Trophoblast cell (in vitro differentiated cells and primary cell): ENCODE data around the gene NBPF6.
"Not testable (repeated sequence)": the region's sequence is repeated elsewhere in the genome, so short reads cannot be mapped to it uniquely, and the experiment has no call there.

ENCODE experiments used
- DNase-seq, 2 donors: peaks; one replicate each; pipeline ENCODE4 v3.0.0-alpha.2; 2016
- H2AFZ ChIP-seq: 2 replicates; pipeline ENCODE4 v1.6.1; 2013; ENCODE audit warnings: low read length, moderate library complexity, mild to moderate bottlenecking; ENCODE audit not compliant: insufficient read depth, poor library complexity
- H2AK5ac ChIP-seq: 2 replicates; pipeline ENCODE4 v1.6.1; 2013; ENCODE audit warnings: mild to moderate bottlenecking, low read length
- H2BK120ac ChIP-seq: 2 replicates; pipeline ENCODE4 v1.6.1; 2013; ENCODE audit warnings: low read length, mild to moderate bottlenecking, moderate library complexity; ENCODE audit not compliant: insufficient read depth, poor library complexity
- H2BK12ac ChIP-seq: 2 replicates; pipeline ENCODE4 v1.6.1; 2013; ENCODE audit warnings: mild to moderate bottlenecking, low read length, moderate library complexity
- H2BK5ac ChIP-seq: 2 replicates; pipeline ENCODE4 v1.6.1; 2013; ENCODE audit warnings: low read length, low read depth, moderate library complexity, mild to moderate bottlenecking; ENCODE audit not compliant: poor library complexity
- H3K14ac ChIP-seq: 2 replicates; pipeline ENCODE4 v1.6.1; 2013; ENCODE audit warnings: mild to moderate bottlenecking, low read length
- H3K18ac ChIP-seq: 2 replicates; pipeline ENCODE4 v1.6.1; 2013; ENCODE audit warnings: mild to moderate bottlenecking, low read length
- H3K23ac ChIP-seq: 2 replicates; pipeline ENCODE4 v1.6.1; 2013; ENCODE audit warnings: low read length
- H3K27ac ChIP-seq: 2 replicates; pipeline ENCODE4 v1.5.1; 2013; ENCODE audit warnings: low read depth, mild to moderate bottlenecking, inconsistent platforms, low read length, moderate library complexity
- H3K27me3 ChIP-seq: 2 replicates; pipeline ENCODE4 v1.6.1; 2013; ENCODE audit warnings: inconsistent platforms, mild to moderate bottlenecking, low read length, moderate library complexity; ENCODE audit not compliant: insufficient read depth
- H3K36me3 ChIP-seq, 2 experiments: 1 replicate in 1 of 2; 2 replicates in 1 of 2; pipeline ENCODE4 v1.6.1; 2013; ENCODE audit warnings: low read length in 2 of 2, mild to moderate bottlenecking in 2 of 2, moderate library complexity in 1 of 2; ENCODE audit not compliant: insufficient read depth in 2 of 2, control insufficient read depth in 1 of 2
- H3K4ac ChIP-seq: 2 replicates; pipeline ENCODE4 v1.6.1; 2013; ENCODE audit warnings: low read depth, mild to moderate bottlenecking, low read length, moderate library complexity
- H3K4me1 ChIP-seq, 2 experiments: 1 replicate in 1 of 2; 2 replicates in 1 of 2; pipeline ENCODE4 v1.6.1; 2013; ENCODE audit warnings: low read length in 2 of 2, mild to moderate bottlenecking in 2 of 2, moderate library complexity in 1 of 2; ENCODE audit not compliant: insufficient read depth in 2 of 2, control insufficient read depth in 1 of 2
- H3K4me2 ChIP-seq: 2 replicates; pipeline ENCODE4 v1.6.1; 2013; ENCODE audit warnings: inconsistent platforms, mild to moderate bottlenecking, low read length, moderate library complexity
- H3K4me3 ChIP-seq: 2 replicates; pipeline ENCODE4 v1.5.1; 2013; ENCODE audit warnings: mild to moderate bottlenecking, low read depth, low read length, inconsistent platforms
- H3K79me1 ChIP-seq: one replicate; pipeline ENCODE4 v1.6.1; 2013; ENCODE audit warnings: low read length
- H3K79me2 ChIP-seq: 2 replicates; pipeline ENCODE4 v1.6.1; 2013; ENCODE audit warnings: low read length, mild to moderate bottlenecking; ENCODE audit not compliant: control insufficient read depth, insufficient read depth, poor library complexity
- H3K9ac ChIP-seq: 2 replicates; pipeline ENCODE4 v1.6.1; 2013; ENCODE audit warnings: mild to moderate bottlenecking, low read length
- H3K9me3 ChIP-seq: 2 replicates; pipeline ENCODE4 v1.6.1; 2013; ENCODE audit warnings: low read depth, mild to moderate bottlenecking, control low read depth, inconsistent platforms, low read length; ENCODE audit not compliant: insufficient read depth
- H4K12ac ChIP-seq: 2 replicates; pipeline ENCODE4 v1.6.1; 2013; ENCODE audit warnings: low read depth, mild to moderate bottlenecking, low read length, moderate library complexity
- H4K8ac ChIP-seq: 2 replicates; pipeline ENCODE4 v1.6.1; 2013; ENCODE audit warnings: low read depth, mild to moderate bottlenecking, low read length, moderate library complexity
- H4K91ac ChIP-seq: one replicate; pipeline ENCODE4 v1.6.1; 2013; ENCODE audit warnings: low read depth, mild to moderate bottlenecking, low read length, moderate library complexity
- WGBS: extraction: QIAGEN DNeasy Blood & Tissue Kit; methylation state at CpG from one replicate; pipeline ENCODE4 v1.1.7; 2013; ENCODE audit warnings: missing lambda C conversion rate; ENCODE audit not compliant: insufficient read length, insufficient coverage; ENCODE audit errors: extremely low coverage; 5-methylcytosine and 5-hydroxymethylcytosine counted together

Gene NBPF6

DNA sequence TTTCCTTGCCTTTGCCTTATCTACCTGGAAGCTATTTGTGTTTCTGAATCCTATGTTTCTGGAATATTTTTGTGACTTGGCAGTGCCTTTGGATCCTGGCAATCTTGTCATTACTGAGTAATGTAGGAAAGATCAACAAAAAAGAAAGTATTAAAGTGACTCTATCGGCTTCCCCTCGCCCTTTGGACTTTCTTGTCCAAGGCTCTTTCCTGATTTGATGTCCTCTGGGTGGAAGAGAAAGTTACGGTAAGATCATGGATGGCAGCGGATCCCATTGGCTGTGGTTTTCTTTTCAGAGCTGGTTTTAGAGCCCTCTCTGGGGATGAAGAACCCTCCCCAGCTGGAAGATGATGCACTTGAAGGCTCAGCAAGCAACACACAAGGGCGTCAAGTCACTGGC, 17.0 kb downstream of the NBPF6 start:
- not testable (repeated sequence) for H3K14ac ChIP-seq, H3K4ac ChIP-seq, H2BK12ac ChIP-seq, H3K36me3 ChIP-seq, H3K4me2 ChIP-seq, H3K4me3 ChIP-seq, H3K9ac ChIP-seq, H4K12ac ChIP-seq, H4K91ac ChIP-seq, H4K8ac ChIP-seq, H3K4me1 ChIP-seq, H2BK120ac ChIP-seq, H3K9me3 ChIP-seq, H2AFZ ChIP-seq, H2AK5ac ChIP-seq, H3K18ac ChIP-seq, H3K27me3 ChIP-seq, H3K27ac ChIP-seq, H3K79me1 ChIP-seq, H2BK5ac ChIP-seq, H3K23ac ChIP-seq, DNase-seq, H3K79me2 ChIP-seq
- WGBS, result no CpG with 5 or more reads among the region's 5 CpGs

DNA sequence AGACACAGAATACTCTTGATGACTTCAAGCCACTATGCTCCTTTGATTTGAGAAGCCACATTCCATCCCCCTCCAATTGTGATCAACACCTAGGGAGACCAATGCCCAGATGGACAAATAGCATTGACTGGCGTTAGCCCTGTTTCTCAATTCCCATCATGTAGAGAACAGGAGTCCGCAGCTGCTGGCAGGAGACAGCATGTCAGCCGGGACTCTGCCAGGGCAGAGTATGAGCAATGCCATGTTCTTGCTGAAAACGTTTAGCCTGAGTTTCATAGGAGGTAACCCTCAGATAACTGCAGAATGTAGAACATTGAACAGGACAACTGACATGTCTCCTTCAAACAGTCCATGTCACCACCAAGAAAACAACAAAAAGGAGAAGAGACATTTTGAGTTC, 20.6 kb downstream of the NBPF6 start:
- not testable (repeated sequence) for H4K12ac ChIP-seq, H3K27me3 ChIP-seq, H2BK120ac ChIP-seq, H3K23ac ChIP-seq, H2BK12ac ChIP-seq, DNase-seq, H3K4me2 ChIP-seq, H3K79me2 ChIP-seq, H3K27ac ChIP-seq, H2BK5ac ChIP-seq, H3K4me3 ChIP-seq, H3K14ac ChIP-seq, H2AK5ac ChIP-seq, H3K9ac ChIP-seq, H2AFZ ChIP-seq, H4K91ac ChIP-seq, H3K4ac ChIP-seq, H4K8ac ChIP-seq, H3K18ac ChIP-seq, H3K79me1 ChIP-seq, H3K36me3 ChIP-seq, H3K4me1 ChIP-seq, H3K9me3 ChIP-seq
- WGBS, result no CpG with 5 or more reads among the region's 4 CpGs

DNA sequence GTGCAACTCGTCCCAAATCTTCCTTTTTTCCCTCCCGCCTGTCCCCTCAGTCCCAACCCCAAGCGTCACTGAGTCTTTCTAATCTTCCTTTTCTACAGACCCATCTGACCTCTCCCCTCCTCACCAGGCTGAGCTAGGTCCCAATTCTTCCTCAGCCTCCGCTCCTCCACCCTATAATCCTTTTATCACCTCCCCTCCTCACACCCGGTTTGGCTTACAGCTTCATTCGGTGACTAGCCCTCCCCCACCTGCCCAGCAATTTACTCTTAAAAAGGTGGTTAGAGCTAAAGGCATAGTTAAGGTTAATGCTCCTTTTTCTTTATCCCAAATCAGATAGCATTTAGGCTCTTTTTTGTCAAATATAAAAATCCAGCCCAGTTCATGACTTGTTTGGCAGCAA, 24.4 kb downstream of the NBPF6 start:
- H2BK120ac ChIP-seq, H3K4me2 ChIP-seq, H2AFZ ChIP-seq, H3K23ac ChIP-seq, H3K79me2 ChIP-seq, H3K36me3 ChIP-seq, H2BK12ac ChIP-seq, H3K9me3 ChIP-seq, H3K27me3 ChIP-seq, H4K91ac ChIP-seq, H3K27ac ChIP-seq, H4K8ac ChIP-seq, DNase-seq, H2AK5ac ChIP-seq, H3K4ac ChIP-seq, H3K18ac ChIP-seq, H3K4me3 ChIP-seq, H3K4me1 ChIP-seq, H4K12ac ChIP-seq, H3K9ac ChIP-seq, H3K14ac ChIP-seq, H3K79me1 ChIP-seq, H2BK5ac ChIP-seq: not testable (repeated sequence)
- WGBS, result no CpG with 5 or more reads among the region's 6 CpGs

DNA sequence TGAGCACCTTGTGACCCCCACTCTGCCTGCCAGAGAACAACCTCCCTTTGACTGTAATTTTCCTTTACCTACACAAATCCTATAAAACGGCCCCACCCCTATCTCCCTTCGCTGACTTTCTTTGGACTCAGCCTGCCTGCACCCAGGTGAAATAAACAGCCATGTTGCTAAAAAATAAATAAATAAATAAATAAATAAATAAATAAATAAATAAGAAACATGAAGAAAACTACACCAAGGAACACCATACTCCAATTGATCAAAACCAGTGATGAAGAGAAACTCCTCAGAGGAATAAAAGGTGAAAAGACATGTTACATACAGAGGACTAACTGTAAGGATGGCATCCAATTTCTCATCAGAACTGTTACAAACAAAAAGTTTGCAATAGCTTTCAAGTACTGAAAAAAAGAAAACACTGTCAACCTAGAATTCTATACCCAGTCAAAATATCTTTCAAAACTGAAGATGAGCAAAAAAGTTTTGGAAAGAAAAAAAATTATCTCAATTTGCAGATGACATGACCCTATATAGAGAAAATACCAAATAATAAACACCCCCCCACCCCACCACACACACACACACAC, 28.4 kb downstream of the NBPF6 start:
- no peak overlapping the region for H3K27ac ChIP-seq
- no peak overlapping the region for H2AK5ac ChIP-seq
- H3K4me2 ChIP-seq, result no peak overlapping the region
- no CpG with 5 or more reads among the region's 2 CpGs for WGBS
- H2BK120ac ChIP-seq, result no peak overlapping the region
- H2AFZ ChIP-seq, result no peak overlapping the region
- H3K4me3 ChIP-seq, result no peak overlapping the region
- H4K91ac ChIP-seq, result no peak overlapping the region
- H3K4ac ChIP-seq, result no peak overlapping the region
- no peaks in the 10 kb centered on the region for H3K4me1 ChIP-seq
- no peak overlapping the region for H3K23ac ChIP-seq
- H3K36me3 ChIP-seq, result no peaks in the 10 kb centered on the region
- H3K79me2 ChIP-seq, result no peaks in the 10 kb centered on the region
- H3K9me3 ChIP-seq, result no peaks in the 10 kb centered on the region
- no peak overlapping the region for H2BK12ac ChIP-seq
- H3K14ac ChIP-seq, result no peak overlapping the region
- no peaks in the 10 kb centered on the region for H3K27me3 ChIP-seq
- H2BK5ac ChIP-seq, result no peak overlapping the region
- DNase-seq, result no peak
- H3K18ac ChIP-seq, result no peak overlapping the region
- no peak overlapping the region for H4K8ac ChIP-seq
- no peaks in the 10 kb centered on the region for H3K79me1 ChIP-seq
- H3K9ac ChIP-seq, result no peak overlapping the region
- no peak overlapping the region for H4K12ac ChIP-seq
